ENCODE results near the gene S100A5.
"Not testable (repeated sequence)": the region's sequence is repeated elsewhere in the genome, so short reads cannot be mapped to it uniquely, and the experiment has no call there.

The S100A5 gene

DNA sequence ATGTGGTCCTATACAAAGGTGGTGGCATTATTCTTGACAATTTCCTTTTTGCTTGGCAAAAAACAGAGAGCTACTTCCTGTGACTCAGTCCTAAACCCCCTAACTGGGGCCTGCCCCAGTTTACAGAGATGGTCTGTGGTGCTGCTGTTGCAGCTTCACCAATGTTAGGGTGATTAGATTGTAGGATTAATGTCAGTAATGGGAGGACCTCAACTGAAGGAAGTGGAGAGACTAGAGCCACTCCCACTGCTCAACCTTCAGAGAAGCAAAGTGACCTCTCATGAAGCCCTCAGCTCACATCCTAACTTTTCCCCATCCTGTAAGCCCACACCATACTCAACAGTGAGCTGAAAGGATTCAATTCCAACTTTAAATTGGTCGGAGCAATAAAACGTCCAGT is 8.6 kb downstream of the S100A5 start:
- DNase-seq: no peak

DNA sequence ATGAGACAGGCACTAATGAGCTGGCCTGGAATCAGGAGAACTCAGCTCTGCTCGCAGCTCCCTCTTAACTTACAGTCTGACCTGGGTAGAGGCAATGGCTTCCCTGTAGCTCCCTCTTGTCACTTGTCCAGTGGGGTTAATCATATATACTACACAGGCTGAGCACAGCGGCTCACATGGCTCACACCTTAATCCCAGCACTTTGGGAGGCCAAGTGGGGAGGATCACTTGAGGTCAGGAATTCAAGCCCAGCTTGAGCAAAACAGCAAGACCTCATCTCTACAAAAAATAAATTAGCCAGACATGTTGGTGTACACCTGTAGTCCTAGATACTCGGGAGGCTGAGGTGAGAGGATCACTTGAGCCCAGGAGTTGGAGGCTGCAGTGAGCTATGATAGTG is 9.1 kb downstream of the S100A5 start:
- DNase-seq: no peak

DNA sequence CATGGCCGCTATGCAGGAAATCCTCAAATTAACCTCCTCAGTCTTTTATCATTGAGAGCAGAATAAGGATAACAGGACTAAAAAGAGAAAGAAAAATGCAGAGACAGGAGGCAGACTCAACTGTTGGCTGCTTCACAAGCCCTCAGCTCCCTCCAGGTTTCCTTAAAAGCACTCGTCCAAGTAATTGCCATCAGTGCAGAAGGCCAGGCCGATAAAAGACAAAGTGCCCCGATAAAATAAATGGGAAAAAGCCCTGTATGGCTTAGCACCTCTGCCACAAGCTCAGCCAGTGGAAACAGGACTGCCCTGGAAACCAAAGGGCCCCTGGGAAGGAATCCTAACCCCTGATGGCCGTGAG is 13.1 kb downstream of the S100A5 start:
- no peak for DNase-seq

DNA sequence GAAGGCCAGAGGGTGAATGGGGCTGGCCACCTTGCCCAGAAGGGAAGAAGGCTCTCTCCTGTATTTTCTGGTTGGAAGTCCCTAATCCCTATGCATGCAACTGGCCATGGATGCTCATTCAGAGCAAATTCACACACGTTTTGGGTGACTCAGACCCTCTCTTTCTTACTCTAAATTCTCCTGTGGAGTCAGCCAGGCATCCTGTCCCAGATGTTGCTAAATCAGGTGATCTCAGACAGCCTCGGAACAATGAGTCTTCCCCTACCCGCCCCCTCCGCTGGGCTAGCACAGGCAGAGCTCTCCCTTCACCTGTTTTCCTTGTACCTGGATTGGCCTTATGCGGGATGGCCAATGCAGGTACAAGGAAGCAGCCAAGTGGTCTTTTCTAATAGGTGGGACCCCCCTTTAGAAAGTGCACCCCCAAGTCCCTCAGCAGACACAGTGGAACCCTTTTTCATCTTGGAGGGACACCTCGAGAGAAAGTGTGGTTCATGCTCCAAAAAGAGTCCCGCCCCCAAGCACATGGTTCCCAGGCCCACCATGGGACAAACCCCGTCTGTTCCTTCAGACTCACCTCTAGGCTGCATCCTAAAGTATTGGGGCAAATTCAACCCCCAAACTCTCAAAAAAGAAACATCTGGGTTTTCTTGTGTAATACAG is 13.6 kb downstream of the S100A5 start:
- DNase-seq: no peak

DNA sequence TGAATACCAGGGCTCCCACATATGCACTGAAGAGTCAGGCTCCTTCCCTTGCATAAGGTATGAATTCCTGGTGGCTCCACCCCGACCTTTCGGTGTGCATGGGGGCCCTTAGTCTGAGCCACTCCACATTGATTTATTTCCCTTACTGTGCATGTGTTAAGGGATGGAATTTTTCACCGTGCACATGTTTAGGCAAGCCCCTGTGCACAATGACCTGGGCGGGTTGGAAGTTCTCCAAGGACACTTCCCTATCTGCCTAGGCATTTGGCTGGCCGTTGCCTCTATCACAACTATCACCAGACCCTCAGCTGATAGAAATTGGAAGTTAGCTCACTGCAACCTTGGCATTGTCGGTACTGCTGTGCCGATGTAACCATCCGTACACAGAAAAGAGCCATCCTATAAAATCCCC is 14.6 kb downstream of the S100A5 start:
- peak; percentile 35 for DNase-seq

DNA sequence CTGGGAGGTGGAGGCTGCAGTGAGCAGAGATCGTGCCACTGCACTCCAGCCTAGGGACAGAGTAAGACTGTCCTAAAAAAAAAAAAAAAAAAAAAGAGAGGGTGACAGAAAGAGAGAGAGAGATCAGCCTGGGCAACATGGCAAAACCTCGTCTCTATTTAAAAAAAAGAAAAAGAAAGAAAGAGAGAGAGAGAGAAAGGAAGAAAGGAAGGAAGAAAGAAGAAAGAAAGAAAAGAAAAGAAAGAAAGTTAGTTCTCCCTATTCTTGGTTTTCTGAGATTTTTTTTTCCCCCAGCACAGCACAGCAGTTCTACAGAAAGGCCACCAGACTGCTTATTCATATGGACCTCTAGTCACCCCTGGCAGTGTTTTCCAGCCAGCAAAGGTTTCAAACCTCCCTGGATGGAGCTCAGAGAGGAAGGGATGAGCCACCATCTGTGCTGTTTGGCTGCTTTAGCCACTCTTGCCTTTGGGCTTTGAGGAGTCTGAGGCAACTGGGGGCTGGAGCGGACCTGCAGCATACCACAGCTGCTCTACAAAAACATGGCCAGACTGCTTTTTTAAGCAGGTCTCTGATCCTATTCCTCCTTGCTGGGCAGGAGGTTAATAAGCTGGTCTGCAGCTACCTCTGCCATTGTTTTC is 15.5 kb downstream of the S100A5 start:
- DNase-seq: no peak

DNA sequence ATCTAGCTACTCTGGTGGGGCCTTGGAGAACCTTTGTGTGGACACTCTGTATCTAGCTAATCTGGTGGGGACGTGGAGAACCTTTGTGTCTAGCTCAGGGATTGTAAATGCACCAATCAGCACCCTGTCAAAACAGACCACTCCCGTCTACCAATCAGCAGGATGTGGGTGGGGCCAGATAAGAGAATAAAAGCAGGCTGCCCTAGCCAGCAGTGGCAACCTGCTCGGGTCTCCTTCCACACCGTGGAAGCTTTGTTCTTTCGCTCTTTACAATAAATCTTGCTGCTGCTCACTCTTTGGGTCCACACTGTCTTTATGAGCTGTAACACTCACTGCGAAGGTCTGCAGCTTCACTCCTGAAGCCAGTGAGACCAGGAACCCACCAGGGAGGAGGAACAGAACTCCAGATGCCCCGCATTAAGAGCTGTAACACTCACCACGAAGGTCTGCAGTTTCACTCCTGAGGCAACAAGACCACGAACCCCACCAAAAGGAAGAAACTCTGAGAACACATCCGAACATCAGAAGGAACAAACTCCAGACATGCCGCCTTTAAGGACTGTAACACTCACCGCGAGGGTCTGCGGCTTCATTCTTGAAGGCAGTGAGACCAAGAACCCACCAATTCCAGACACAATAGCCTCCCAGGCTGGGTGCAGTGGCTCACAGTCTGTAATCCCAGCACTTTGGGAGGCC is 18.2 kb downstream of the S100A5 start:
- DNase-seq: not testable (repeated sequence)

DNA sequence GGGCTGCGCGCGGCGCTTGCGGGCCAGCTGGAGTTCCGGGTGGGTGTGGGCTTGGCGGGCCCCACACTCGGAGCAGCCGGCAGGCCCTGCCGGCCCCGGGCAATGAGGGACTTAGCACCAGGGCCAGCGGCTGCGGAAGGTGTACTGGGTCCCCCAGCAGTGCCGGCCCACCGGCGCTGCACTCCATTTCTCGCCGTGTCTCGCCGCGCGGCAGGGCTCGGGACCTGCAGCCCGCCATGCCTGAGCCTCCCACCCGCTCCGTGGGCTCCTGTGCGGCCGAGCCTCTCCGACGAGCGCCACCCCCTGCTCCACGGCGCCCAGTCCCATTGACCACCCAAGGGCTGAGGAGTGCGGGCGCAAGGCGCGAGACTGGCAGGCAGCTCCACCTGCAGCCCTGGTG is 18.9 kb downstream of the S100A5 start:
- DNase-seq: not testable (repeated sequence)

DNA sequence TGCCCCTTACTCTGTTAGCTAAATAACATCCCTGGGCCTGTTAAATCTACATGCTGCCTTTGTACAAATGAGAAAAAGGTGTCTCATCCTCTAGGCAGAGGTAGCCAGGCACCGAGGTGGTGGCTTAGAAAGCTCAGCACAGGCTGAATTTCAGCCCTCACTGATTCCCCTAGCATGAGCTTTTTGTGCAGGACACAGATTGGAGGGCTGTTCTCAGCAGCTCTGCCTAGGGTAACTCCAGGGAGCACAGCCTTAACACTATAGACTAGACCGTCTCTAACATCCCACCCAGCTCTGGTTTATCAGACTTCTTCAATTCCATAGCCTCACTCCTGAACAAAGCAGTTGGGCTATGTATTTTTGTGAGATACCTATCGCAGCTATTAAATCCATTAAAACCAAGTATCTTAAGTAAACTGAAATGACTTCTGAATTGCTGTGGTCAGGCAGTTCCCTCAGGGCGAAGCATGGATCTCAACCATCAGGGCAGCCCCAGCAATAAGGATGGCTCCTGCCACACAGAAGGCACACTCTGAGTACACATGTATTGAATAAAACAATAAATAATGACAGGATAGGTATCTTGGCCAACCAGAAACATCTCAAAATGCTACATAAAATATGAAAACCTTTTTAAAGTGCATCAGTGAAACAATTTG is 19.8 kb downstream of the S100A5 start:
- DNase-seq: no peak

DNA sequence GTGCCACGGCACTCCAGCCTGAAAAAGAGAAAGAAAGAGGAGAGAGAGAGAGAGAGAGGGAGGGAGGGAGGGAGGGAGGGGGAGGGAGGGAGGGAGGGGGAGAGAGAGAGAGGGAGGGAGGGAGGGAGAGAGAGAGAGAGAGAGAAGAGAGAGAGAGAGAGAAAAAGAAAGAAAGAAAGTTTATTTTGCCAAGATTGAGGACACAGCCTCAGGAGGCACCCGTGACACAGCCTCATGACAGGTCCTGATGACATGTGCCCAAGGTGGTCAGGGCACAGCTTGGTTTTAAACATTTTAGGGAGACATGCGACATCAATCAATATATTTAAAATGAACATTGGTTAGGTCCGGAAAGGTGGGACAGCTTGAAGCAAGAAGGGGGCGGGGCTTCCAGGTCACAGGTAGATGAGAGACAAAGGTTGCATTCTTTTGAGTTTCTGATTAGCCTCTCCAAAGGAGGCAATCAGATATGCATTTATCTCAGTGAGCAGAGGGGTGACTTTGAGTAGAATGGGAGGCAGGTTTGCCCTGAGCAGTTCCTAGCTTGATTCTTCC is 20.5 kb downstream of the S100A5 start:
- DNase-seq: not testable (repeated sequence)

DNA sequence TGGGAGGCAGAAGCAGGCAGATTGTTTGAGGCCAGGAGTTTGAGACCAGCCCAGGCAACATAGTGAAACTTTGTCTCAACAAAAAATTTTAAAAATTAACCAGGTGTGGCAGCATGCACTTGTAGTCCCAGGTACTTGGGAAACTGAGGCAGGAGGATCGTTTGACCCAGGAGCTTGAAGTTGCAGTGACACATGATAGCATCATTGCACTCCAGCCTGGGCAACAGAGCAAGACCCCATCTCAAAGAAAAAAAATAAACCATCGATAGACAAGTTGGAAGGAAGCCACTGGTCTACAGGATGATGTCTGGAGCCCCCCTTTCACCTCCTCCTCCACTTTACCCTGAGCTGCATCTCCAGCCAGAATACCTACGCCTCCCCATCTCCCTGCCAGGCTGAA is 21.5 kb downstream of the S100A5 start:
- no peak for DNase-seq

DNA sequence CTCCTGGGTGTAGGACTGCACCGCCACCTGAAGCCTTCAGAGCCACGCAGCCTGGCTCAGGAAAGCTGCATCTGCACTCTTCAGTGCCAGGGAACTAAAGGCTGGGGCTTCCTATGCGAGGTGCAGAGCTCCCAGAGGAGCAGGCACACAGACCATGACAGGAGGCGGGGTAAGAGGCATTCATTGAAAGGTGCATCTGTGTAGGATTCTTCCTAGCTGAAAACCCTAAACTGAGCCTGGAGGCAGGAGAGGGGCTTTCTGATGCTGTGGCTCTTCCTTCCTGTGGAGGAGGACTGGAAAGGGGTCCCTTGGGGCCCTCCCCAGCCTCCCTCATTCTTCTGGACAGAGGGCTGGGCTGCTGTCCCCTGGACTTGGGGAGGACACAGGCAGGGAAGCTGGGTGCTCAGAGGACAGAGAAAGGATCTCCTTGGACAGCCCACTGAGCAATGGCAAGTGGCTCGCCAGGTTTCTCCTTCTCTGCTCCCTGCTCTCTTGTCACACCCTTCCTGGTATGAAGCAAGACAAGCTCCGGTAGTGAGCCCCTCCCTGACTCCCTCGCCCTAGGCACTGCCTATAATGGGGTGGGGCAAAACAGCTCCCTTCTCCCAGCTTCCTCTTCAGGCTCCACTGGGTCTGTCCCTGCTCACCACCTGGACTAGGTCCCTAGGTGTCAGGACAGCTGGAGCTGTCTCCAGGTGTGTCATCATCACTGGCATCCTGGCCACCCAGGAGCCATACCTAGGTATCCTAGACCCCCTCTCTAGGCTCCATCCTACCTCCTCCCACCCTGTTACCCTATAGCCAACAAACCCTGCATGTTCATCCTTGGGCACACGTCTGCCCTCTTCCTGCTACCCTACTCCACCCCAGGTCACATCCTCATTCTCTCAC is 25.0 kb downstream of the S100A5 start:
- peak; percentile 65 for DNase-seq

DNA sequence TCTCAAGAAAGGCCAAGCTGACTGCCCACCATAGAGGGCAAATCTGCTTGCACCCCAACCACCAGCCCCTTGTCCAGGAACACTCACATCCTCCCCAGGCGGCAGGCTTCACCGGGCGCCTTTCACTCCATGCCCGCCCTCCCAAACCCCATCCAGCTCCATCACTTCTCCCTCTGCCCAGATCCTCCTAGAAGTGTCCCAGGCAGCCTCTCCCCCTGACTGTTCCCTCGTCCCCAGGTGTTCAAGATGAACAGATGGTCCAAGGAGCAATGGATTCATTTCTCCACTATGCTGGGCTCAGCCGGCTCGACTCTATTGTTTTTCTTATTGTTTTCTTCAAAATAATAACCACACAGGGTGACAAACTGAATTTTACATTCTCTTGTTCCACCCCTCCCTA is 27.1 kb downstream of the S100A5 start:
- no peak for DNase-seq

DNA sequence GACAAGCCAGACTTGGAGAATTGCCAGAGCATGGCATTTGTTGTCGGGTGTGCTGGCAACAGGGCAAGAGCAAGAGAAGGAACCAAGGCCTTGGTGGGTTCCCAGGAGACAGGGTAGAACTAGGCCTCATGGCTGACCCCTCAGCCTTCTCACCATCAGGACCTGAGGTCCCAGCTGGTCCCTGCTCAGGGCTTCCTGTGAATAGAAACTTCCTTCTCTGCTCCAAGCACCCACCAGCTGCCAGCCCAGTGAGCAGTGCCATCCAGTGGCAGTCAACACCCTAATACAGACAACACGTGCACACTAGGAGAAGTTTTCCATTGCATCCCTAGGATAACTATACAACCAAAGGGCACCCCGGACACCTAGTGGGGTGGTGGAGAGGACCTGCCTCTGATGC is 27.7 kb downstream of the S100A5 start:
- no peak for DNase-seq

DNA sequence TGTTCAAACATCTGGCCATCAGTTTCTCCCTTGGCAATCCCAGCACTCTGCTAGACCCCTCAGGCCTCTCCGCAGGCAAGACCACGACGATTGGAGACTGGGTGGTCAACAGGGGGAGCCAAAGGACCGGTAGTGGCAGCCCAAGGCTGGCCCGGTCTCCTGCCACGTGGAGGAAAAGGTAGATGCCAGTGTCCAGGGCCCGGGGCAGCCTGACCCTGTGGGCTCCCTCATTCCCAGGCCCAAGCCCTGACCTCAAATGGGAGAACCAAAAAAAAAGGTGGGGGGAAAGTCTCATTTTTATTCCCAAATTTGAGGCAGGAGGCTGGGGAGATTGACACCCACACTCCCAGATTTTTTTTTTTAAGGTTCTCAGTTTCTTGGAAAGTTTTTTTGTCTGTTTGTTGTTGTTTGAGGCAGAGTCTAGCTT is 29.7 kb downstream of the S100A5 start:
- peak; percentile 60 for DNase-seq

DNA sequence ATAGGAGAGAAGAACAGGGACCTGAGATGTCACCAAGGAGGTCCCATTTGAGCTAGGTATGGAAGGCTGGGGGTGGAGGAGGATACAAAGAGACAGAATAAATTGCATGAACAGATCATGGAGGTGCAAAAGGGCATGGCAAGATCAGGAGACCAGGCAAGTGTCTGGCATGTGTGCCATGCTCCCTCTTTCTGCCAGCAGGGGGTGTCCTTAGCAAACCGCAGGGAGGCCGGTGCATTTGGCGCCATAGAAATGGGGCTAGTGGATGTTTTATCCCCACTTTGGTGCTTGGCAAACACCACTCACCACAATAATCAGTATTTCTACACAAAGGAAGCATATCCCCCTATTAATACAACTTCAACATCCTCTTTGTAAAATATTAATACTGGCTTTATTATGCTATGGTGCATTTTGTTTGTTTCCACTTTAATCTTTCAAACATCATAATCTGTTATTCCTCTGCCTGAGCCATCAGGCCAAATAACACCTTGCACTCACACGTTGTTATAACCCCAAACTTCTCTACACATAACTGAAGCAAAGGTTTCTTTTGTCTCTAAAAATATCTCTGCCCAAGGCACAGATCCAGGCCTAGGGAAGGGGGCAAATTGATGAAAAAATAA is 30.9 kb downstream of the S100A5 start:
- no peak for DNase-seq

DNA sequence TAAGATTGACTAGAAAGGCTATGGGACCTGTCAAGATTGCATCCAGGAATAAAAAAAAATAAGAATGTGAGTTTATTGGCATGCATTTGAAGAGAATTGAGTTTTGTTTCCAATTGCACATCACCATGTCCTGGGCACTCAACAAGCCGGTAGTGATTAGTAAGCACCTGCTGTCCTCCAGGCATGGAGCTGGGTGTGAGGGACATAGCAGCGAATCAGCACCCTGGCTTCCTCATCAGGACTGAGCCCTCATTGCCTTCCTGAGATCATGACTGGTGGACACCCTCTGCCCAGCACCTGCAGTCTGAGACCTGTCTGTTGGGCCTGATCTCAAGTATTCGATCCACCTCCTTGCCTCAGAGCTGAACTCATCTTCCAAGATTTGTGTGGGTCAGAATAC is 31.7 kb downstream of the S100A5 start:
- no peak for DNase-seq

DNA sequence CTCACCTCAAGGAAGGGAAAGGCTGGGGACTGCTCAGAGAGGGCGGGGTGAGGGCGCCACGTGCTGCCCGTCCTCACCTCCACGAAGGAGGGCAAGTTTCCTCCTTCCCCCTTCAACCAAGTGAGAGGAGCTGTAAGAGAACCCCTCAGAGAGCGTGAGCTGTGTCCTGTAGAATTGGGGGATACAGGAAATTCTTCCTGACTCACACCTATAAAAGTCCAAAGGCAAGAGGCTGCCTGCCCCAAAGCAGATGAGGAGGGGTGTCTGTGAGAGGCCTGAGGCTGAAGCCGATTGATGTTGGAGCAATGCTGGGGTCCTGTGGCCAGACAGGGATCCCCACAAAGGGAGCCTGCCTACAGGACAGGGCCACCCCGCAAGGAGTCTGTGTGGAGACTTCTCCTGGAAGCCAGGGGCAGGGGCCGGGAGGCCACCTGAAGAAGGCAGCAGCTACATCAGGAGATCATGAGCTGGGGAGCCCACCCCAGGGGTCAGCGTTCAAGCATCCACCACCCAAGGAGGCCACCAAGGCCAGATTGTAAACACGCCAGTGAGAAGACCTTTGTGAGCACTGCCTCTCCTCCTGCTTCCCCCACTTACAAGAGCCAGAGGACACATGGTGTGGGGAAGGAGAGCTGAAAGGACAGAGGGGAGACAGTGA is 32.7 kb downstream of the S100A5 start:
- DNase-seq: no peak

DNA sequence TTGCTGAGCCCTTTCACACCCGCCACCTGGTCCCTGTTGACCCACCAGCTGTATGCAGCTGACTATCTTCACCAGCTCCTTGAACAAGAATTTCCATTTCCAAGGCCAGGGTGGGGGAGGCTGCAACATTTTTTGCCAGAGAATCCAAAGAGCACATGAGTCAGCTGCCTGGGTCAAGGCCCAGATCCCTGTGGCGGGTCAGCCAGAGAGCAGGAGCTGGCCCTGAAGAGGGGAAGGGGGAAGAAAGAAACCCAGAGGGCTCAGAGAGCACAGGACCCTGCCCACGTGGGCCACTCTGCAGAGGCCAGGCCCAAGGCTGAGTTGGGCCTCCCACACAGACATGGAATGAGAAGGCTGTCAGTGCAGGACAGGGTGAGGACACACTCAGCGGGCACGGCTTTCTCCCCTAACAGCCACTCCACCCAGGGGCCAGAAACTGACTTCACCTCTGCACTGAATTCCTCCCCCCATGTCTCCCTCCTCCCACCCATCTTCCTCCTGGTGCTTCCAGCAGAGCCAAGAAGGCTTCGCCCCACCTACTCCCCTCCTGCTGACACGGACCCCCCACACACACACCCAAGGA is 33.8 kb downstream of the S100A5 start:
- no peak for DNase-seq

DNA sequence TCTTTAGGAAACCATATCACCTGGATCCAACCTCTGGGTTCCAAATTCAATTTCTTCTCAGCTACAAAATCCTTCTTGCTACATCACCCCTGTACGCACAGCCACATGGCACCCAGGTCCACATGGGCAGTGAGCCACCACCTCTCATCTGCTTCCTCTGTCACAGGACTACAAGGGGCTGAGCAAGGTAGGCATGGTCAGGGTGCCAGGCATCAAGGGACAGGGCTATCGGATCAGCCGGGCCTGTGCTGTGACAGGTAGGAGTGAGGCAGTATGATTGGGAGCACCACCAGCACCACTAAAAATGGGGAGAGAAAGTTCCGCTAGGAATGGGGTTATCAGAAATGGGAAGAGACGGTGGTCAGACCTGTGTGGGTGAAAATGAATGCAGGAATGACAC is 34.3 kb downstream of the S100A5 start:
- no peak for DNase-seq

DNA sequence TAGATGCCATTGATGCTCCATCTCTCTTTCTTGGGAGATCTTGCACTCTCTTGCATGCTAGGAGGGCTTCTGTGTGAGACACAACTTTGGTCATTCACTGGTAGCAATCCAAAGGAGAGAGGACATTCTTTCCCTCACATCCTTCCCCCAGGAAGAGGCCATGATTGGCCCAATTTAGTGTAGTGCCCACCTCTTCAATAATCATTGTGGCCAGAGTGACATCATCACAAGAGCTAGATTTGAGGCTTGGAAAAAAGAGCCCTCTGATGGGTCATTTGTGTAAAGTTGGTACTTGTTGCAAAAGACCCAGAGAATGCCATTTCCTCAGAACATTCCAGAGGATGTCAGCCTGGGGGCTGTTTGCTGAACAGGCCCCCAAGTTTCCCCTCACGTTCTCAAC is 35.2 kb downstream of the S100A5 start:
- DNase-seq: no peak
